Measurements from ENCODE around the gene NBEAL1.
"Not testable (repeated sequence)": the region's sequence is repeated elsewhere in the genome, so short reads cannot be mapped to it uniquely, and the experiment has no call there.

NBEAL1 gene

DNA sequence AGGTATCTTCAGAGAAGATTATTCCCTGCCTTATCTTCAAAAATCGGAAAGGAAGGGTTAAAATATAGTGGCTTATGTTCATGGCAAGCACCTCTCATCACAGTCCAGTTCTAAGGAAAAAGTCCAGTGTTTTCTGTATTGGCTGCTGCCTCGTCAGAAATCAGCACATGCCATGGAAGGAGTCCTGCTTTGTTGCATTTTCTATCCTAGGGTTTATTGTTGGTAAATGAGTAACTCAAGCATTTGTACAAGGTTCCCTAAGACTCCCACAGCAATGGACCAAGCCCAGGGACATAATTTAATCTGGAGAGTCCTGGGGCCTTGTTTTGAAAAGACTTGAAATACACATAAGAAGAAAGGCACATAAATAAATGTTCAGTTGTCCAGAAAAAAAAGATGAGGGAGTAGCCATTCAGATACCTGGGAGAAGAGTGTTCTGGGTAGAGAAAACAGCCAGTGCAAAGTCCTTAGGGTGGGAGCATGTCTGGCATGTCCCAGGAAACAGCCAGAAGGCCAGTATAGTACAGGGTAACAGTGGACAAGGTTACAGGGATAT, 26.4 kb downstream of the NBEAL1 start:
- DNase-seq: no peak

GRCh38 chr2:203042178-203042577, 27.5 kb downstream of the NBEAL1 start:
- DNase-seq: no peak

DNA sequence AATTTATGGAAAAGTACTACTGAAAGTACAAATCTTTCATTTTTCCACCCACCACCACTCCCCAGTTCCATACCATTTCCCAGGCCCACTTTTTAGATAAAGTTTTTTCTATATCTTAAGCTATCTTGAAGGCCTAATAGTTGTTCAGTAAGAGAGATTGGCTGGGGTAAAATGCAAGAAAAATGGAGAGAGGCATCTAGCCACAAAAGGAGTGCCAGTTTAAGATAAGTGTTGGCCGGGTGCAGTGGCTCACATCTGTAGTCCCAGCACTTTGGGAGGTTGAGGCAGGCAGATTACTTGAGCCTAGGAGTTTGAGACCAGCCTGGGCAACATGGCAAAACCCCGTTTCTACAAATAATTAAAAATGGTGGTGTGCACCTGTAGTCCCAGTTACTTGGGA, 28.6 kb downstream of the NBEAL1 start:
- DNase-seq: no peak

DNA sequence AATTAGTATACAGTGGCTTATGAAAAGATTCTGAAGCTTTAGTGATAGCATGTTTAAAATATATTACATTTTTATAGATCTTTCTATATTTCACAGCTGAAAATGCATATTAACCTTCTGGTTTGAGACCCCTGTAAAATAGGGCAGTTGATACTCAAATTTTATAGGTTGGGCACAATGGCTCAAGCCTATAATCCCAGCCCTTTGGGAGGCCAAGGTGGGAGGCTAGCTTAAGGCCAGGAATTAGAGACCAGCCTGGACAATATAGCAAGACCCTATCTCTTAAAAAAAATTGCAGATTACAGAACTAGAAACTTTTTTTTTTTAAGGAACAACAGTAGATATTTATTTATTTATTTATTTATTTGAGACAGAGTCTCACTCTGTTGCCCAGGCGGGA, 31.2 kb downstream of the NBEAL1 start:
- no peak for DNase-seq

DNA sequence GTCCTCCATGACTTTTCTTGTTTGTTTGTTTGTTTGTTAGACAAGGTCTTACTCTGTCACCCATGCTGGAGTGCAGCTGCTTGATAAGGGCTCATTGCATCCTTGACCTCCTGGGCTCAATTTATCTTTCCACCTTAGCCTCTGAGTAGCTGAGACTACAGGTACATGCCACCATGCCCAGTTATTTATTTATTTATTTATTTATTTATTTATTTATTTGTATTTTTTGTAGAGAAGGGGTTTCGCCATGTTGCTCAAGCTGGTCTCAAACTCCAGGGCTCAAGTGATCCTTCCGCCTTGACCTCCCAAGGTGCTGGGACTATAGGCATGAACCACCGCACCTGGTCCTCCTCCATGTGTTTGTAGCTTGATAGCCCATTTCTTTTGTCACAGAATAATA, 37.9 kb downstream of the NBEAL1 start:
- DNase-seq: no peak

DNA sequence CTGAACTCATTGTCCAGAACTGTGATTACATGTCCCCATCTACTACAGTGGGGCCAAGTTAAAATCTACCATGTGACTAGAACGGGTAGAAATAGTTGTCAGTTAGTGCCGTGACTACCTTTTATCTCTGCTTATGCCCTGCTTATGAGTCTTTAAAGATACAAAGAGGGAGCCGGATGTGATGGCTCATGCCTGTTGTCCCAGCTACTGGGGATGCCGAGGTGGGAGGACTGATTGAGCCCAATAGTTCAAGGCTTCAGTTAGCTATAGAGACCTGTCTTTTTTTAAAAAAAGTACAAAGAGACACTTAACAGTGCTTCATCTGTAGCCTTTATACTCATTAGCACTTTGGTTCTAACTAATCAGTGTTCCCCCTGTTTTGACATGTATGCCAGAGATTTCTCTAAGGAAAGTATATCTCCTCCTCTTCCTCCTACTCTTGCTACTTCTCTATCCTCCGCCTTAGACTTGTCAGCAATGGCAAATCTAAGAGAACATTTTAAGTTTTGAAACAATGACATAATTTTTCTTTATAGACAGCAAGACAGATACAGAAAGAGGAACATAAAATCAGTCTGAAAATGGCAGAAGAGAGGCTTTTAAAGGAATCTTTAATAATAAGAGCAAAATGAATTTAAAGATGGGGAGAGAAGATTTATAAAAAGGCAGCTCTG, 45.0 kb downstream of the NBEAL1 start:
- DNase-seq: no peak

GRCh38 chr2:203061346-203061745, 46.7 kb downstream of the NBEAL1 start:
- no peak for DNase-seq

DNA sequence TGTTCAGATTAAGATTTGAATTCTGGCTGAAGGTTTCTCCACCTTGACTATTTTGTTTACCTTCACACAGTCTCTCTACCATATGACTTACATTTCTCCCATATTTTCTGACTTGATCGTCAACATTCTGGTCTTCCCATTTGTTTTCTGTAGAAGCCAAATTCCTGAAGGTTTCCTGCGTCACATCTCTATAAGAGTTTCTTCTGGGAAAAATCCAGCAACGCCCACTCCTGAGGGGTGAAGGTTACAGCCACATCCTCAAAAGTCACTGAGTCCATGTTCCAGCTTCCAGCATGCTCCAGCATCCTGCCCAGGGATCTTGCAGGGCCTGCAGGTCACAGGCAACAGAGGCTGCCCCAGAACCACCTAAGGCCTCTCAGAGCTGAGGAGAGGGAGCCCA, 47.5 kb downstream of the NBEAL1 start:
- DNase-seq: no peak

GRCh38 chr2:203066519-203067091, 51.9 kb downstream of the NBEAL1 start:
- DNase-seq: not testable (repeated sequence)

GRCh38 chr2:203070701-203071100, 56.0 kb downstream of the NBEAL1 start:
- no peak for DNase-seq

DNA sequence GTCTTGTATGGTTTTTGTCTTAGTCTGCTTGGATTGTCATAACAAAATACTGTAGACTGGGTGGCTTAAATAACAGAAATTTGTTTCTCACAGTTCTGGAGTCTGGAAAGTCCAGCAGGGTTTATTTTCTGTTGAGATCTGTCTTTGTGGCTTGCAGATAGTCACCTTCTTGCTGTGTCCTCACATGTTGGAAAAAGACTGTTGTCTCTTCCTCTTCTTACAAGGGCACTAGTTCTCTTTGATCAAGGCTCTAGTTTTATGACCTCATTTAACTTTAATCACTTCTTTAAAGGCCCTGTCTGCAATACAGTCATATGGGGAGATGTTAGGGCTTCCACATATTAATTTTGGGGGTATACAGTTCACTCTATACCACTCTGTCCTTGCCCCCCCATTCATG, 56.5 kb downstream of the NBEAL1 start:
- DNase-seq: no peak

- no peak for DNase-seq
These were observed 57.7 kb downstream of the NBEAL1 start for GRCh38 chr2:203072371-203072770.

- no peak for DNase-seq
These were observed 62.8 kb downstream of the NBEAL1 start for GRCh38 chr2:203077451-203077850.

DNA sequence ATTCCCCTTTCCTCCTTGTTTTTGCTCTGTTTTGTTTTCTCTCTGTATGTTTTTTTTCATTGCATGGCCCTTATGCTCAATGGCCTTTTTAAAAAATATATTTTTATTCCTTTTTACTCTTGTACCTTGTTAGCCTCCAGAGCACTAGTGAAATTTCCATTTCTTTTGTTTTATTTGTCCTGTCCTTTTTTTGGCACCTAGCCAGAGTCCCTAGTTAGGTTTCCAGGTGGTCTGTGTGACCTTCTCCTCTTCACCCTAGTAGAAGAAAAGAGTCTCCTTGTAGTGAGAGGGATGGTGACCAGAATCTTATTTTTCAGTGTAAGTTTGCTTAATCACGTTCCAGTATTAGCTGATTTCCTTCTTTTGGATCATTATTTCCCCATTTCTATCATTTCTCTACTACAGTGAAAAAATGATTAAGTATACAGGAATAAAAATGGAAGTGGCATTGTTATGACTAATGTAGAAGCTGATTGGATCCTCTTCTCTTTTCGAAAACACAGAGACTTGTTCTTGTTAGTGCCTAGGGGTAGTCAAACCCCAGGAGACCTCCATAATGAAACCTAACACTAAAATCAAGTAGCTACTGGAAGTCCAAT, 65.9 kb downstream of the NBEAL1 start:
- DNase-seq: no peak

DNA sequence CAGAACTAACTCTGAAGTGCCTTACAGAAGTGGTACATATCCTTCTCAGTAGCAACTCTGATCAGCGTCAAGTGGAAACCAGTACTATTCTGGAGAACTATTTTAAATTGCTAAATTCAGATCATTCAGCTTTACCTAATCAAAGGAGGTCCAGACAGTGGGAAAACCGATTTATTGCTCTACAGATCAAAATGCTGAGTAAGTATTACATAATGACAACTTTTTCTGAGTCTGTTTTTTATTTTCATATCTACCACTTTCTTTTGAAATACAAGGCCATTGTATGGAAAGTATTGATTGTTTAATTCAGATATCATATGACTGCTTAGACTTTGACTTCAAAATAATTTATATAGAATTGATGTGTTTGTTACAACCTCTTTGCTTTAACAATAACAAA, 68.7 kb downstream of the NBEAL1 start:
- DNase-seq: no peak

DNA sequence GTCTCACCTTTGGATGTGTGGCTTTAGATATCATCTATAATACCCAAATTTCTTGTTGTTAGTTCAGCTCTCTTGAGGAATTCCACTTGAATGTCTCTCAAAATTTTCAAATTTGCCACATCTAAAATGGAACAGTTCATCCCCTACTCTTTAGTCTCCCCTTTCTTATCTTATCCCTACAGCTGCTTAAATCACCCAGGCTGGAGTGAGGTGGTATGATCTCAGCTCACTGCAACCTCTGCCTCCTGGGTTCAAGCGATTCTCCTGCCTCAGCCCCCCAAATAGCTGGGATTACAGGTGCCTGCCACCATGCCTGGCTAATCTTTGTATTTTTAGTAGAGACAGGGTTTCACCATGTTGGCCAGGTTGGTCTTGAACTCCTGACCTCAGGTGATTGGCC, 71.7 kb downstream of the NBEAL1 start:
- not testable (repeated sequence) for DNase-seq

- not testable (repeated sequence) for DNase-seq
These were observed 76.0 kb downstream of the NBEAL1 start for GRCh38 chr2:203090721-203091120.

DNA sequence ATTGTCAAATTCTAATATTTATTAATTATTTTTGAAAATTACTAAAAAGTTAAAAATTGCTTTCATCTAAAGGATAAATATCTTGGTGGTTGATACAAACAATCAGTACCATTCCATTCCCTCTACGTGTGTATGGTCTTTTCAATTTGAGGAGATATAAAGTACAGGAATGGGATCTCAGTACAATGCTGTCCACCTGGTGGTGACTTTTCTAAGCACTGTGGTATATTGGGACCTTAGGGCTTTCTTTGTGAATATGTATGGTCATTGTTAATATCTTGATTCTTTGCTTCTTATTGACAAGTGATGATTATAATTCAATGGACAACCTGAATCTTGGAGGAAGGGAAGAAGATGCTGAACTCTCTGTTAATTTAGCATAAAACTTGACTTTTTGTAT, 83.1 kb downstream of the NBEAL1 start:
- DNase-seq: no peak

GRCh38 chr2:203102357-203102756, 87.7 kb downstream of the NBEAL1 start:
- not testable (repeated sequence) for DNase-seq

GRCh38 chr2:203104273-203104672, 89.6 kb downstream of the NBEAL1 start:
- no peak for DNase-seq

GRCh38 chr2:203105996-203106395, 91.3 kb downstream of the NBEAL1 start:
- DNase-seq: no peak

DNA sequence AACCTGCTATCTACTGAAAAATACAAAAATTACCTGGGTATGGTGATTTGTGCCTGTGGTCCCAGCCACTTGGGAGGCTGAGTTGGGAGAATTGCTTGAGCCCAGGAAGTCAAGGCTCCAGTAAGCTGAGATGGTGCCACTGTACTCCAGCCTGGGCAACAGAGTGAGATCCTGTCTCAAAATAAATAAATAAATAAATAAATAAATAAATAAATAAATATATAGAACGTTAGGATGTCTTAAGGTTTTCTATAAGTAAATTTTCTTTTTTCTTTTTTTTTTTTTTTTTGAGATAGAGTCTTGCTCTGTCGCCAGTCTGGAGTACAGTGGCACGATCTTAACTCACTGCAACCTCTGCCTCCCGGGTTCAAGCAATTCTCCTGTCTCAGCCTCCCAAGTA, 95.8 kb downstream of the NBEAL1 start:
- not testable (repeated sequence) for DNase-seq

DNA sequence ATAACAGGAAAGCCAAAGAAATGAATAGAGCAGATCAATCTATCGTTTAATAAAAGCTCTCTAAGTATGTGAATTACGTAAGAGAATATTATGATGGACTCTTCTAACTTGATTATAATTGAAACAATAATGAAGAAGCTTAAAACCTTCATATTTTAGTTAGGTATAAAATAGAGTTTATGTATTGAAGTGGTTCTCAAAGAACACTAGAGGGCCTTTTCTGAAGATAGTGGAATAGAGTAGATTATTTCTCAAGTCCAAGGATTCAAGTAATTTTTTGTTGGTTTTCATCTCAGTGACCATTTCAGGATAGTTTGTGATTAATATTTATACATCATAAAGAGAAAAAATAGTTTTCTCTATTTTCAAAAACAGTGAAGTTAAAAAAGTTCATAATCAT, 97.7 kb downstream of the NBEAL1 start:
- DNase-seq: no peak

GRCh38 chr2:203115201-203115700, 100.6 kb downstream of the NBEAL1 start:
- DNase-seq: not testable (repeated sequence)

Data from CD4-positive, alpha-beta T cell treated with Interleukin-12 subunit alpha and Interleukin-12 subunit beta, for 1 hour (primary cell).